ENCODE data around the gene MT1HL1. TPM values are rescaled to one million over a fixed set of nuclear protein-coding genes. Genes with fewer than 3 reads are reported as not detected.

Gene MT1HL1
- total RNA-seq, 1 donor from 2014 or later: not detected

GRCh38 chr1:237025358-237026074, 21.3 kb upstream of the MT1HL1 start:
- DNase-seq (ENCODE audit: low spot score) (no peak), ATAC-seq (no peak)
- intact Hi-C loops (cut with DNase I): no loop called here

- ATAC-seq (no peak), DNase-seq (ENCODE audit: low spot score) (no peak)
- intact Hi-C loops (cut with DNase I): no loop called here
Observed at GRCh38 chr1:237018896-237019295, 14.7 kb upstream of the MT1HL1 start.

- DNase-seq (ENCODE audit: low spot score): no peak
- intact Hi-C loops (cut with DNase I): no loop called here
- ATAC-seq: no peak
Observed at GRCh38 chr1:237016626-237017025, 12.4 kb upstream of the MT1HL1 start.

GRCh38 chr1:237013608-237014007, 9.4 kb upstream of the MT1HL1 start:
- intact Hi-C loops (cut with DNase I): no loop called here
- no peak for ATAC-seq

GRCh38 chr1:237012788-237013383, 8.6 kb upstream of the MT1HL1 start:
- DNase-seq (ENCODE audit: low spot score) (no peak), ATAC-seq (no peak)
- intact Hi-C loops (cut with DNase I): no loop called here

More at GRCh38 chr1:237013608-237014007, 9.4 kb upstream of the MT1HL1 start:
- DNase-seq (ENCODE audit: low spot score): no peak

- no peak for ATAC-seq
- intact Hi-C loops (cut with DNase I): no loop called here
- no peak for DNase-seq (ENCODE audit: low spot score)
Observed at GRCh38 chr1:237012361-237012760, 8.1 kb upstream of the MT1HL1 start.

- ATAC-seq (no peak), DNase-seq (ENCODE audit: low spot score) (no peak)
- intact Hi-C loops (cut with DNase I): no loop called here
Observed at GRCh38 chr1:237011432-237011831, 7.2 kb upstream of the MT1HL1 start.

- ATAC-seq (no peak), DNase-seq (ENCODE audit: low spot score) (no peak)
- intact Hi-C loops (cut with DNase I): no loop called here
Observed at GRCh38 chr1:237009611-237010010, 5.4 kb upstream of the MT1HL1 start.

GRCh38 chr1:237007147-237007881, 3.1 kb upstream of the MT1HL1 start:
- no peak for DNase-seq (ENCODE audit: low spot score)
- no peak for ATAC-seq
- intact Hi-C loops (cut with DNase I): no loop called here

- no peak for ATAC-seq
- intact Hi-C loops (cut with DNase I): no loop called here
- no peak for DNase-seq (ENCODE audit: low spot score)
Observed at GRCh38 chr1:237005674-237006073, 1.4 kb upstream of the MT1HL1 start.

GRCh38 chr1:237003516-237003915, 725 bp downstream of the MT1HL1 start:
- DNase-seq (ENCODE audit: low spot score) (no peak), ATAC-seq (no peak)
- intact Hi-C loops (cut with DNase I): no loop called here

GRCh38 chr1:237000191-237000590, 4.0 kb downstream of the MT1HL1 start:
- DNase-seq (ENCODE audit: low spot score) (no peak), ATAC-seq (no peak)
- intact Hi-C loops (cut with DNase I): no loop called here

- intact Hi-C loops (cut with DNase I): no loop called here
- DNase-seq (ENCODE audit: low spot score) (no peak), ATAC-seq (no peak)
Observed at GRCh38 chr1:236998546-236998945, 5.7 kb downstream of the MT1HL1 start.

- DNase-seq (ENCODE audit: low spot score) (no peak), ATAC-seq (no peak)
- intact Hi-C loops (cut with DNase I): no loop called here
Observed at GRCh38 chr1:236997882-236998281, 6.4 kb downstream of the MT1HL1 start.

GRCh38 chr1:236997361-236997760, 6.9 kb downstream of the MT1HL1 start:
- ATAC-seq: no peak

GRCh38 chr1:236994450-236994849, 9.8 kb downstream of the MT1HL1 start:
- DNase-seq (ENCODE audit: low spot score) (no peak), ATAC-seq (no peak)
- intact Hi-C loops (cut with DNase I): no loop called here

More at GRCh38 chr1:236997361-236997760, 6.9 kb downstream of the MT1HL1 start:
- DNase-seq (ENCODE audit: low spot score): no peak
- intact Hi-C loops (cut with DNase I): no loop called here

GRCh38 chr1:236992449-236992848, 11.8 kb downstream of the MT1HL1 start:
- no peak for DNase-seq (ENCODE audit: low spot score)
- intact Hi-C loops (cut with DNase I): no loop called here
- no peak for ATAC-seq

GRCh38 chr1:236990052-236990445, 14.2 kb downstream of the MT1HL1 start:
- intact Hi-C loops (cut with DNase I): no loop called here
- no peak for ATAC-seq
- no peak for DNase-seq (ENCODE audit: low spot score)

- ATAC-seq: no peak
- intact Hi-C loops (cut with DNase I): no loop called here
- DNase-seq (ENCODE audit: low spot score): no peak
Observed at GRCh38 chr1:236989290-236990051, 14.8 kb downstream of the MT1HL1 start.

GRCh38 chr1:236983818-236984217, 20.4 kb downstream of the MT1HL1 start:
- DNase-seq (ENCODE audit: low spot score) (no peak), ATAC-seq (no peak)
- intact Hi-C loops (cut with DNase I): no loop called here

Measured in sciatic nerve (tissue), 2 donors.